HepG2 (cell line): Measurements from ENCODE around the gene NTF3. TPM values are rescaled to one million over a fixed set of nuclear protein-coding genes. Genes with fewer than 3 reads are reported as not detected.

ENCODE experiments used
- ATAC-seq: fragments of 200-7000 bp; cut with Tn5 transposase; 3 replicates; pipeline ENCODE4 v1.9.1; 2020; ENCODE audit warnings: mild to moderate bottlenecking, moderate library complexity
- Bru-seq: library from RNA; stranded (reverse); fragments of 400-500 nt; gene quantifications from one replicate; lab custom pipeline; 2021; lab: Mats Ljungman, UMichigan
- BruChase-seq, 2 experiments: library from RNA; stranded (reverse); fragments of 400-500 nt; gene quantifications; one replicate each; lab custom pipeline; 2021; lab: Mats Ljungman, UMichigan
- BruUV-seq: library from RNA; stranded (reverse); fragments of 400-500 nt; replicated peaks from 2 replicates; lab custom pipeline; 2021; lab: Mats Ljungman, UMichigan
- CTCF ChIA-PET: fragments of 300-600 bp; formaldehyde crosslinking; extraction: SDS; loops from one replicate; lab custom pipeline; 2021; ENCODE audit warnings: low total read pairs, inconsistent platforms, low intra/inter-chr PET ratio; lab: Yijun Ruan, JAX
- POLR2A ChIA-PET: fragments of 350-600 bp; sonication (Branson Sonifier 250); formaldehyde crosslinking; loops from one replicate; lab custom pipeline; 2020; ENCODE audit warnings: antibody characterized with exemption, inconsistent platforms; lab: Yijun Ruan, JAX
- DNase-seq: peaks from one replicate; pipeline ENCODE4 v3.0.0-alpha.2; 2015; ENCODE audit warnings: low spot score
- FAIRE-seq: peaks from 3 replicates; lab custom pipeline; 2011; peaks lifted over from hg19 to GRCh38; lab: Jason Lieb, UNC
- H2AFZ ChIP-seq: one replicate; pipeline ENCODE4 v1.6.1; 2011; ENCODE audit warnings: low read length, inconsistent platforms
- H3K27ac ChIP-seq: fragments of 300-600 bp; 3 replicates; pipeline ENCODE4 v1.8.0; 2011; ENCODE audit warnings: mixed run types, mild to moderate bottlenecking, mixed read lengths, low read length, inconsistent platforms; ENCODE audit not compliant: insufficient read depth; ENCODE audit errors: extremely low read length
- H3K27me3 ChIP-seq, 2 experiments: fragments of 200-600 bp in 1 of 2; 2 replicates in 1 of 2; 3 replicates in 1 of 2; pipeline versions ENCODE4 v1.6.0 to v1.8.0; 2011; ENCODE audit warnings: low read length in 2 of 2, mild to moderate bottlenecking in 2 of 2, moderate library complexity in 2 of 2, inconsistent platforms in 1 of 2; ENCODE audit not compliant: insufficient read depth in 2 of 2, control insufficient read depth in 1 of 2
- H3K36me3 ChIP-seq, 2 experiments: fragments of 200-600 bp in 1 of 2; replicated peaks in 1 of 2; 2 replicates in 1 of 2; 3 replicates in 1 of 2; pipeline versions ENCODE4 v1.5.1 to v1.8.0; 2011; ENCODE audit warnings: low read length in 2 of 2, inconsistent platforms in 1 of 2; ENCODE audit not compliant: insufficient read depth in 2 of 2, control insufficient read depth in 1 of 2
- H3K4me1 ChIP-seq: 2 replicates; pipeline ENCODE4 v1.5.1; 2012; ENCODE audit warnings: low read length, inconsistent platforms; ENCODE audit not compliant: insufficient read depth
- H3K4me2 ChIP-seq: 2 replicates; pipeline ENCODE4 v1.6.0; 2011; ENCODE audit warnings: low read depth, low read length, inconsistent platforms
- H3K4me3 ChIP-seq, 3 experiments: fragments of 200-600 bp in 1 of 3; sonication (generic), shearing (Covaris generic) in 1 of 3; replicated peaks in 1 of 3; 2 replicates each; pipeline ENCODE4 v1.5.1; 2011 to 2016; ENCODE audit warnings: low read length in 3 of 3, inconsistent platforms in 2 of 3, low read depth in 2 of 3, mild to moderate bottlenecking in 2 of 3, control low read depth in 1 of 3, mixed read lengths in 1 of 3; ENCODE audit not compliant: insufficient read depth in 1 of 3
- H3K79me2 ChIP-seq: one replicate; pipeline ENCODE4 v1.6.1; 2011; ENCODE audit warnings: low read length, inconsistent platforms; ENCODE audit not compliant: insufficient read depth
- H3K9ac ChIP-seq: 2 replicates; pipeline ENCODE4 v1.6.0; 2011; ENCODE audit warnings: mild to moderate bottlenecking, low read depth, low read length, inconsistent platforms; ENCODE audit not compliant: insufficient read depth
- H3K9me3 ChIP-seq: 2 replicates; pipeline ENCODE4 v1.5.1; 2012; ENCODE audit warnings: mild to moderate bottlenecking, low read length
- H4K20me1 ChIP-seq: 2 replicates; pipeline ENCODE4 v1.6.0; 2011; ENCODE audit warnings: inconsistent platforms, mild to moderate bottlenecking, low read length, moderate library complexity; ENCODE audit not compliant: insufficient read depth
- CBFB ChIP-seq: sonication (generic); formaldehyde crosslinking; IDR thresholded peaks from 2 replicates; pipeline ENCODE4 v1.4.0; 2020; ENCODE audit warnings: missing genetic modification reagents
- ESRRA ChIP-seq: sonication (generic); formaldehyde crosslinking; IDR thresholded peaks from 2 replicates; pipeline ENCODE4 v1.5.1; 2020; ENCODE audit warnings: mild to moderate bottlenecking, low read depth, missing genetic modification reagents
- FUBP1 ChIP-seq: sonication (generic); formaldehyde crosslinking; IDR thresholded peaks from 2 replicates; pipeline ENCODE4 v1.5.1; 2020; ENCODE audit warnings: missing genetic modification reagents, mild to moderate bottlenecking, borderline replicate concordance
- HNF1B ChIP-seq: sonication (generic); formaldehyde crosslinking; IDR thresholded peaks from 2 replicates; pipeline ENCODE4 v1.5.1; 2020; ENCODE audit warnings: mild to moderate bottlenecking, moderate library complexity, missing genetic modification reagents
- HNRNPK ChIP-seq: fragments of 200-400 bp; formaldehyde crosslinking; IDR thresholded peaks from 2 replicates; pipeline ENCODE4 v1.6.1; 2018; ENCODE audit warnings: low read length, low read depth, moderate library complexity, mild to moderate bottlenecking; ENCODE audit not compliant: poor library complexity, severe bottlenecking
- NCOA2 ChIP-seq: sonication (generic); formaldehyde crosslinking; IDR thresholded peaks from 2 replicates; pipeline ENCODE4 v1.8.0; 2022; ENCODE audit warnings: inconsistent platforms
- PREB ChIP-seq: sonication (generic); formaldehyde crosslinking; IDR thresholded peaks from 2 replicates; pipeline ENCODE4 v1.4.0; 2020; ENCODE audit warnings: missing genetic modification reagents
- SIN3B ChIP-seq: fragments of 150-350 bp; IDR thresholded peaks from 2 replicates; pipeline ENCODE4 v1.6.1; 2014; ENCODE audit warnings: low read length
- TAF1 ChIP-seq: sonication (generic); formaldehyde crosslinking; IDR thresholded peaks from 2 replicates; pipeline ENCODE4 v1.4.0; 2020; ENCODE audit warnings: missing genetic modification reagents
- TCF7 ChIP-seq: sonication (generic); IDR thresholded peaks from 2 replicates; pipeline ENCODE4 v1.6.1; 2016; ENCODE audit warnings: antibody characterized with exemption, low read depth
- XBP1 ChIP-seq: sonication (generic); formaldehyde crosslinking; IDR thresholded peaks from 2 replicates; pipeline ENCODE4 v1.5.0; 2020; ENCODE audit warnings: missing genetic modification reagents
- ZBTB39 ChIP-seq: sonication (generic); formaldehyde crosslinking; IDR thresholded peaks from 2 replicates; pipeline ENCODE4 v1.5.0; 2020; ENCODE audit warnings: missing genetic modification reagents
- ZNF576 ChIP-seq: sonication (generic); formaldehyde crosslinking; IDR thresholded peaks from 2 replicates; pipeline ENCODE4 v1.4.0; 2020; ENCODE audit warnings: mild to moderate bottlenecking, missing genetic modification reagents
- ZSCAN9 ChIP-seq: IDR thresholded peaks from 2 replicates; pipeline ENCODE4 v1.6.1; 2016; ENCODE audit warnings: borderline replicate concordance
- WGBS: methylation state at CpG from one replicate; pipeline ENCODE4 v1.1.6; 2017; ENCODE audit warnings: low lambda C conversion rate; 5-methylcytosine and 5-hydroxymethylcytosine counted together
- in situ Hi-C: cut with HindIII; loops from 2 replicates; pipeline ENCODE4 v1.10.0; 2017; ENCODE audit warnings: low pct_unique_long_range_greater_than_20kb; ENCODE audit not compliant: extremely low pct_ligation_motif_present
- intact Hi-C: fragments of 100-400 bp; cut with micrococcal nuclease; formaldehyde crosslinking; loops from one replicate; pipeline ENCODE4 v1.10.0; 2022; ENCODE audit not compliant: unreplicated experiment
- long read RNA-seq, 2 experiments: library from RNA in 1 of 2; library from polyadenylated mRNA in 1 of 2; stranded (forward) in 1 of 2; unstranded in 1 of 2; transcript quantifications; one replicate each; pipeline ENCODE4 v2.0.0, GENCODE V29; 2019 to 2022
- polyA minus RNA-seq, 3 experiments: library from RNA; depleted of rRNA, polyadenylated mRNA; stranded (reverse); fragments of >200 nt; gene quantifications; 2 replicates each; pipeline ENCODE4 v1.2.3, GENCODE V29; 2011; ENCODE audit warnings: low replicate concordance in 1 of 3
- polyA plus RNA-seq, 8 experiments: library from polyadenylated mRNA; depleted of rRNA in 3 of 8; stranded (reverse) in 7 of 8; unstranded in 1 of 8; fragments of >200 nt; fragmentation: Illumina TruSeq in 4 of 8; extraction: Trizol in 4 of 8; gene quantifications; 2 replicates each; pipeline versions ENCODE4 v1.2.1 to v1.2.3, GENCODE V29; 2011 to 2016; ENCODE audit warnings: low read depth in 4 of 8, missing spikeins in 1 of 8, mixed read lengths in 1 of 8; ENCODE audit not compliant: insufficient read depth in 1 of 8
- total RNA-seq, 5 experiments: library from RNA; depleted of rRNA; stranded (reverse); fragments of >200 nt; fragmentation: Illumina TruSeq; extraction: Trizol; gene quantifications; 2 replicates each; pipeline ENCODE4 v1.2.3, GENCODE V29; 2016; ENCODE audit warnings: low read depth in 1 of 5

NTF3 gene
- total RNA-seq (2016; rRNA removed; fragmentation: Illumina TruSeq; extraction: Trizol) (not detected in 2 replicates), polyA plus RNA-seq (2011; rRNA removed) (not detected in 2 replicates), polyA minus RNA-seq (2011; rRNA and poly(A)+ RNA removed; ENCODE audit: low replicate concordance) (not detected in 2 replicates), Bru-seq, nascent RNA (not detected), BruChase-seq, experiment 1, labeled RNA remaining after a 6-hour chase (not detected), BruChase-seq, experiment 2, labeled RNA remaining after a 2-hour chase (not detected)
- not detected in 2 replicates for total RNA-seq (2016; cell fraction: cytosol; rRNA removed; fragmentation: Illumina TruSeq; extraction: Trizol; ENCODE audit: low read depth)
- not detected in 2 replicates for total RNA-seq (2016; cell fraction: insoluble cytoplasmic fraction; rRNA removed; fragmentation: Illumina TruSeq; extraction: Trizol)
- total RNA-seq (2016; cell fraction: membrane; rRNA removed; fragmentation: Illumina TruSeq; extraction: Trizol): not detected in 2 replicates
- total RNA-seq (2016; cell fraction: nucleus; rRNA removed; fragmentation: Illumina TruSeq; extraction: Trizol): not detected in 2 replicates
- not detected in 2 replicates for polyA plus RNA-seq (2011; cell fraction: cytosol; rRNA removed)
- polyA plus RNA-seq (2011; cell fraction: nucleus; rRNA removed): not detected in 2 replicates
- not detected in 2 replicates for polyA plus RNA-seq (2012)
- polyA plus RNA-seq (2016; cell fraction: cytosol; fragmentation: Illumina TruSeq; extraction: Trizol; ENCODE audit: low read depth): not detected in 2 replicates
- polyA plus RNA-seq (2016; cell fraction: insoluble cytoplasmic fraction; fragmentation: Illumina TruSeq; extraction: Trizol; ENCODE audit: low read depth): not detected in 2 replicates
- not detected in 2 replicates for polyA plus RNA-seq (2016; cell fraction: membrane; fragmentation: Illumina TruSeq; extraction: Trizol; ENCODE audit: low read depth)
- polyA plus RNA-seq (2016; cell fraction: nucleus; fragmentation: Illumina TruSeq; extraction: Trizol; ENCODE audit: insufficient read depth, low read depth): not detected in 2 replicates
- not detected in 2 replicates for polyA minus RNA-seq (2011; cell fraction: cytosol; rRNA and poly(A)+ RNA removed)
- polyA minus RNA-seq (2011; cell fraction: nucleus; rRNA and poly(A)+ RNA removed): not detected in 2 replicates
- long read RNA-seq, experiment 1: 0 reads
- long read RNA-seq, experiment 2: 0 reads

GRCh38 chr12:5432011-5432400, at the start of gene NTF3:
TSS of gene NTF3 (plus strand) at chr12:5432108. CDS start at chr12:5432325, 217 bp downstream.
- Histone ChIP-seq H4K20me1 (no peaks in the 10 kb centered on the region), H3K9me3 (no peaks in the 10 kb centered on the region), H3K4me2 (no peak within 1 kb of the TSS), H3K4me3 (no peak within 1 kb of the TSS), H3K27me3 (peaks cover 6 to 36% of the 10 kb centered on the region in 2 experiments; a peak in 4 of 5 replicates), H3K79me2 (no peaks in the 10 kb centered on the region), H3K27ac (no peak within 1 kb of the TSS), H2AFZ (no peak within 1 kb of the TSS), H3K4me1 (no peaks in the 10 kb centered on the region), H3K9ac (no peak within 1 kb of the TSS), H3K36me3 (no peaks in the 10 kb centered on the region)
- 32% methylated on average over 24 of the region's 34 CpGs for WGBS
- ChIA-PET CTCF (no interaction called here), POLR2A (no interaction called here)
- no peak for ATAC-seq
- no peak for DNase-seq
- BruUV-seq: no TSS peak
- FAIRE-seq: no peak
- intact Hi-C loops: no loop called here
- in situ Hi-C loops: no loop called here
- TF ChIP-seq CBFB (CRISPR knock-in tag): no peak
- no peak for TF ChIP-seq NCOA2 (CRISPR knock-in tag)
- TF ChIP-seq TAF1 (CRISPR knock-in tag): no peak
- no peak for TF ChIP-seq TCF7
- TF ChIP-seq HNF1B (CRISPR knock-in tag): no peak
- TF ChIP-seq FUBP1 (CRISPR knock-in tag): no peak
- no peak for TF ChIP-seq PREB
- no peak for TF ChIP-seq ZNF576
- no peak for TF ChIP-seq XBP1 (CRISPR knock-in tag)
- TF ChIP-seq SIN3B: no peak
- TF ChIP-seq HNRNPK: no peak
- TF ChIP-seq ESRRA (CRISPR knock-in tag): no peak
- no peak for TF ChIP-seq ZBTB39 (CRISPR knock-in tag)
- TF ChIP-seq ZSCAN9: no peak
